Mesothelial cell of epicardium (in vitro differentiated cells): Measurements from ENCODE around the gene NAV2. TPM values are rescaled to one million over a fixed set of nuclear protein-coding genes. Genes with fewer than 3 reads are reported as not detected.

ENCODE experiments used
- DNase-seq, 2 experiments: peaks; one replicate each; pipeline ENCODE4 v3.0.0; 2021; ENCODE audit warnings: low spot score in 2 of 2; ENCODE audit not compliant: unreplicated experiment in 2 of 2
- H3K27ac Mint-ChIP-seq: 2 replicates; pipeline ENCODE4 v1.8.0; 2021; ENCODE audit warnings: mixed read lengths
- H3K27me3 Mint-ChIP-seq: 2 replicates; pipeline ENCODE4 v1.8.0; 2021; ENCODE audit warnings: low read depth, mixed read lengths
- H3K36me3 Mint-ChIP-seq: 2 replicates; pipeline ENCODE4 v1.8.0; 2021; ENCODE audit warnings: mixed read lengths
- H3K4me1 Mint-ChIP-seq: 2 replicates; pipeline ENCODE4 v1.8.0; 2021; ENCODE audit warnings: mixed read lengths
- H3K4me3 Mint-ChIP-seq: 2 replicates; pipeline ENCODE4 v1.8.0; 2021; ENCODE audit warnings: mild to moderate bottlenecking, moderate library complexity, mixed read lengths
- H3K9me3 Mint-ChIP-seq: 2 replicates; pipeline ENCODE4 v1.8.0; 2021; ENCODE audit warnings: mixed read lengths
- CTCF ChIP-seq: fragments of 200-600 bp; sonication (generic); IDR thresholded peaks from one replicate; pipeline ENCODE4 v1.5.0; 2021; ENCODE audit warnings: antibody characterized with exemption; ENCODE audit not compliant: unreplicated experiment
- total RNA-seq: library from RNA; stranded (reverse); gene quantifications from 3 replicates; pipeline ENCODE4 v1.2.1, GENCODE V29; 2021

Gene NAV2
- total RNA-seq, 1 donor from 2014 or later, result 69.8 TPM

DNA sequence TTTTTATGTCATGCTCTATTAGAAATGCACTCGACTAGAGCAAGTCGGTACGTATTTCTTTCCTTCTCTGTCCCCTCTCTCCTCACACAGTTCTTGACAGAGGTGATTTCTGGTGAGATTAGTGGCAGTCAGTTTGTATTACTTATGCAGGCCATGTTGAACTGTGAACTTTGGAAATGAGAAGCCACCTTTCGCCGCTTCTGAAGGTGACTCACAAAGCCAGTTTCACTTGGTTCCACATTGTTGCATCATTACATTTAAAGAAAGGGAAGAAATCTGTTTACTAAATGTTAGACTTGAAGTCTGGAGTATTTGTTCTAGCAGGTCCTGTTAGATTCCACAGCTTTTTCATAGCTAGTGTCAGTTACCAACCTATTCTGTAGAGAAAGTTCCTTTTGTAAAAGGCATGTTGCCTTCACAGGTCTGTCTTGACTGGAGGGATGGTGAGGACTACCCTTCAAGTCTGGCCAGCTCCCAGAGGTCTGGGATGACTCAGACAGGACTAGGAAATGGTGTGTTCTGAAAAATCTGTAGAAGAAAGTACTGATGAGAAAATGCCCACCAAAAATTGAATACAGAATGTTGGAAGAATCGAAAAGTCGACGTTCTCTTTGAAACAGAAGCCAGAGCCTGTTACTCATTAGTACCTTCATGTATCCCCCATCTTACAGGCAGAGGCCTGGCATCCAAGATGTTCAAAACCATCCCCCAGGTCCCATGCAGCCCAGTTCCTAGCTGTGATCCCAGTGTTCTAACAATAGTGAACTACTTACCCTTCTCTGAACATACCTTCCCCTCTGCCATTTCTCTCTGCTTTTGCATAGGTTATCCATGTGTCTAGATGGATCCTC, 266.3 kb downstream of the NAV2 start:
- Mint-ChIP-seq H3K4me3 (no peak overlapping the region), H3K27ac (peak overlapping the region; percentile 13), H3K36me3 (no peaks in the 10 kb centered on the region), H3K9me3 (no peaks in the 10 kb centered on the region), H3K27me3 (no peaks in the 10 kb centered on the region), H3K4me1 (peaks cover 57% of the 10 kb centered on the region)
- TF ChIP-seq CTCF, result no peak
- DNase-seq, result no peak

- no peak for TF ChIP-seq CTCF
- Mint-ChIP-seq H3K36me3 (no peaks in the 10 kb centered on the region), H3K9me3 (no peaks in the 10 kb centered on the region), H3K27ac (no peak overlapping the region), H3K4me1 (peaks cover 53% of the 10 kb centered on the region), H3K27me3 (no peaks in the 10 kb centered on the region), H3K4me3 (no peak overlapping the region)
- no peak for DNase-seq
Measured at GRCh38 chr11:19979519-19979845, 266.8 kb downstream of the NAV2 start.

- no peak for DNase-seq
- Mint-ChIP-seq H3K4me3 (no peak overlapping the region), H3K27me3 (no peaks in the 10 kb centered on the region), H3K9me3 (no peaks in the 10 kb centered on the region), H3K36me3 (peaks cover 6% of the 10 kb centered on the region), H3K27ac (no peak overlapping the region), H3K4me1 (peaks cover 45% of the 10 kb centered on the region)
- TF ChIP-seq CTCF, result no peak
Measured at GRCh38 chr11:19980388-19980787, 267.8 kb downstream of the NAV2 start.

- peaks cover 38% of the 10 kb centered on the region for H3K4me1 Mint-ChIP-seq
- no peaks in the 10 kb centered on the region for H3K9me3 Mint-ChIP-seq
- H3K27me3 Mint-ChIP-seq, result no peaks in the 10 kb centered on the region
- H3K4me3 Mint-ChIP-seq, result no peak overlapping the region
- TF ChIP-seq CTCF, result no peak
- H3K36me3 Mint-ChIP-seq, result peaks cover 6% of the 10 kb centered on the region
- H3K27ac Mint-ChIP-seq, result peak overlapping the region; percentile 60
- no peak for DNase-seq
Measured at GRCh38 chr11:19980957-19981669, 268.5 kb downstream of the NAV2 start.

DNA sequence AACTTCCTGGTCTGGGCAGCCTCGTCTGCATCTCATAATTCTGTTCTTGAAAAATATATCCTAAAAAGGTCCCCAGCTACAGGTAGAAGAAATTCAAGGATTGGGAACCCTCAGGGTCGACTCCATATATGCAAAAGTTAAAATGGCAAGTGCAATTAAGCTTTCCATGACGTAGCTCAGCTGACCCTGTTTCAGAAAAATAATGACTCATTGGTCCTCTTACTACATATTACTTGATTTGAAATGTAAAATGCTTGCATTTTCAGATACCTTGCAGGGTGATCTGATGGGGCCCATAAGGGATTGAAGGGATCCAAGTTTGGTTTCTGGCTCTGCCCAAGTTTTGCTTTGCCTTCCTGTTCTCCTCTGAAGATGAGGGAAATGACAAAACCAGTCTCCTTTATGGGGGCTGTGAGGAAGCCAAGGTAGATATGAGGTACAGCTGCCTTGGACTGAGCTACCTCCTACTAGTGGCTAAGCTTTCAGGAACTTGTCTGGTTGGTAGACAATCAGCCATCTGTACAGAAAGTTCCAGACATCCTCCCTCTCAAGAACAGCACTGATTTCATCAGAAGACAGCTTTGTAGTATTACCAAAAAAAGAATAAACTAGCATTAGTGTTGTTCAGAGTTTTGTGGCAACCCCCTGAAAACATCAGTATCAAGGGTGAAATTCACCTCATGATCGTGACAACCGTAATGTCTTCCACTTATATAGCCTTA, 270.3 kb downstream of the NAV2 start:
- no peaks in the 10 kb centered on the region for H3K9me3 Mint-ChIP-seq
- no peak overlapping the region for H3K27ac Mint-ChIP-seq
- H3K4me1 Mint-ChIP-seq, result peaks cover 40% of the 10 kb centered on the region

More for the DNA sequence above, 270.3 kb downstream of the NAV2 start:
- Mint-ChIP-seq H3K36me3 (peaks cover 6% of the 10 kb centered on the region), H3K27me3 (no peaks in the 10 kb centered on the region), H3K4me3 (no peak overlapping the region)
- TF ChIP-seq CTCF, result no peak
- DNase-seq, result no peak
